Activated T-helper 1 cell treated with anti-CD3 and anti-CD28 coated beads, Interleukin-2, amount 50 U/mL, for 16 hours (primary cell): ENCODE results near the gene C1QTNF3.
"Not testable (repeated sequence)": the region's sequence is repeated elsewhere in the genome, so short reads cannot be mapped to it uniquely, and the experiment has no call there.

Experiments used
- DNase-seq, 2 donors: peaks; one replicate each; pipeline ENCODE4 v3.0.0-alpha.2; 2020; ENCODE audit warnings: low read depth in 1 of 2, low spot score in 1 of 2

The C1QTNF3 gene

GRCh38 chr5:34053133-34053532 is 10.1 kb upstream of the C1QTNF3 start:
- DNase-seq: no peak

- DNase-seq: no peak
Observed at GRCh38 chr5:34051374-34051980, 8.5 kb upstream of the C1QTNF3 start.

GRCh38 chr5:34047774-34048572 is 5.0 kb upstream of the C1QTNF3 start:
- DNase-seq: no peak

GRCh38 chr5:34047143-34047542 is 4.1 kb upstream of the C1QTNF3 start:
- no peak for DNase-seq

- no peak for DNase-seq
Observed at GRCh38 chr5:34045996-34046395, 3.0 kb upstream of the C1QTNF3 start.

- no peak for DNase-seq
Observed at GRCh38 chr5:34045023-34045422, 2.0 kb upstream of the C1QTNF3 start.

GRCh38 chr5:34042321-34042720 is 692 bp downstream of the C1QTNF3 start:
- DNase-seq: no peak

- no peak for DNase-seq
Observed at GRCh38 chr5:34041247-34041972, 1.6 kb downstream of the C1QTNF3 start.

GRCh38 chr5:34040472-34040871 is 2.5 kb downstream of the C1QTNF3 start:
- DNase-seq: no peak

- no peak for DNase-seq
Observed at GRCh38 chr5:34039398-34040157, 3.4 kb downstream of the C1QTNF3 start.

GRCh38 chr5:34038838-34039237 is 4.2 kb downstream of the C1QTNF3 start:
- no peak for DNase-seq

- DNase-seq: no peak
Observed at GRCh38 chr5:34038390-34038789, 4.6 kb downstream of the C1QTNF3 start.

GRCh38 chr5:34037726-34038125 is 5.3 kb downstream of the C1QTNF3 start:
- DNase-seq: no peak

GRCh38 chr5:34035756-34036155 is 7.3 kb downstream of the C1QTNF3 start:
- no peak for DNase-seq

- DNase-seq: no peak
Observed at GRCh38 chr5:34034534-34035327, 8.3 kb downstream of the C1QTNF3 start.

- DNase-seq: no peak
Observed at GRCh38 chr5:34031966-34032365, 11.0 kb downstream of the C1QTNF3 start.

- DNase-seq: no peak
Observed at GRCh38 chr5:34031117-34031516, 11.9 kb downstream of the C1QTNF3 start.

GRCh38 chr5:34030585-34030984 is 12.4 kb downstream of the C1QTNF3 start:
- not testable (repeated sequence) for DNase-seq

- no peak for DNase-seq
Observed at GRCh38 chr5:34030048-34030447, 13.0 kb downstream of the C1QTNF3 start.

- DNase-seq: no peak
Observed at GRCh38 chr5:34028349-34028748, 14.7 kb downstream of the C1QTNF3 start.
